ENCODE results near the gene CFAP52.
"Not testable (repeated sequence)": the region's sequence is repeated elsewhere in the genome, so short reads cannot be mapped to it uniquely, and the experiment has no call there.

CFAP52 gene

DNA sequence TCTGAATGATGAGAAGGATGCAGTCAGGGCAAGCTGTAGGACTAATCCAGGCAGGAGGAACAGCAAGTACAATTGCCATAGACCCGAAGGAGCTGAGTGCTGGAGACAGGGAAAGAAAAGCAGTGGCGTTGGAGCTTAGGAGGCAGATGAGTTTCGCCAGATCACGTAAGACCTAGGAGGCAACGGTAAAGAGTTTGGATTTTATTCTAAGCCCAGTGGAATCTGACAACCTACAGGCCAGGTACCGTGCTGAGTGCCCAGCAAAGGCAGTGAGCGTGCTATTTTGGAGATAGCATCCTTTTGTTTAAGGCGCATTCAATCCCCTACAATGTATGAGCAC lies 70.1 kb downstream of the CFAP52 start:
- no peak for DNase-seq (ENCODE audit: low read depth in 2 of 2)

DNA sequence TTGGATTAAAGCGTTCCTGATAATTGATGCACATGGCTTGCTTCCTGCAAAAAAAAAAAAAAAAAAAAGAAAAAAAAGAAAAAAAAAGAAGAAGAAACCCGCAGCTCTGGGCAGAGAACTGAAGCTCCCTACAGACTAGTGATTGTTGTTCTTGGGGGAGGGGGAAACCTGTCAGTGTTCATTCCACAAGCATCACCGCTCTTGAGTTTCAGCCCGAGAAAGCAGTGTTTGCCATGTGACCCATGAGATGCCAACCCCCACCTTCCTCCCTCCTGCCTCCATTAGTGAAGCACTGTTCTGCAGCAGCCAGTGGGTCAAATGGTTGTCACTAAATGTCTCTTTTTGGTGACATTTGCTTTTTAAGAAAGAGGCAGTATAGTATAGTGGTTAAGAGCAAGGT lies 70.6 kb downstream of the CFAP52 start:
- DNase-seq (ENCODE audit: low read depth in 2 of 2), result no peak

DNA sequence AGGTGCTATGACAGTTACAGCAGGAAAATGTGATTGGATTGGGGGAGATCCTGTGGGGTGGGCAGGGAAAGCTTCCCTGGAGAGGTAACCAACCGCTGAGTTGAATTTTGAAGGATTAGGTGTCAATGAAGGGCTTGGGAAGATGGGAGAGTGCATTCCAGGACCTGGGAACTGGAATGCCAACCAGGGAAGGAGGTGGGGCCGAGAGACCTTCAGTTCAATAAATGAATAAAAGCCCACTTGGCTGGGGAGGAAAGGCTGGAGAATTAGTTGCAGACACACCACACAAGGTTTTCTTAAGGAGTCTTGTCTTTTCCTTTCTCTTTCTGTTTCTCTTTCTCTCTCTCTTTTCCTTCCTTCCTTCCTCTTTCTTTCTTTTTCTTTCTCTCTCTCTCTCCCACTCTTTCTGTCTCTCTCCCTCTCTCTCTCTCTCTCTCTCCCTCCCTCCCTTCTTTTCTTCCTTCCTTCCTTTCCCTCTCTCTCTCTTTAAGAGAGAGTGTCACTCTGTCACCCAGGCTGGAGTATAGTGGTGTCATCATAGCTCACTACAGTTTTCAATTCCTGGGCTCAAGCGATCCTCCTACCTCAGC lies 72.2 kb downstream of the CFAP52 start:
- DNase-seq (ENCODE audit: low read depth in 2 of 2), result no peak

DNA sequence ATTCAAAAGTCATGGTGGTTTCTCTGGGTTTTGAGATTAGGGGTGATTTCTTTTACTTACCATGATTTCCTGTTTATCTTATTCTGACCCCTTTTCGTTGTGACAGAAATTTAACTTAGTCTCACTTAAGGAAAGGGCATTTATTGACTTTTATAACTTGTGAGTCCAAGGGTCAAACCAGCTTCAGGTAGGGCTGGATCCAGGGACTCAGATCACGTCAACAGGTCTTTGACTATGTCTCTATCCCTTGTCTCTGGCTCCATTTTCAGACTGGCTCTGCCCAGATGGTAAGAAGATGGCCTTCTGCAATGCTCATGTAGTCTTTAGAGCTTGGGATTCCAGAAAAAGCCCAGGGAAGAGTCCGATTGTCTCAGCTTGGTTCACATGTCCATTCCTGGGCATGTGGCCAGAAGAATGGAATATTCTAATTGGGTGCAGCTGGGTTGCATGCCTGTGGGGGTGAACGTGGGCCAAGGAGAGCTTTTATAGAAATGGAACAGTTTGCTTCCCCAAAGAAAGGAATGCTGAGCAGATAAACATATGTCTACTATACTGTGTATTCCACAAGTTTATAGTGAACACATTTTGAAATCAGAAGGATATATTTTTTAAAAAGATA lies 82.3 kb downstream of the CFAP52 start:
- DNase-seq (ENCODE audit: low read depth in 2 of 2), result no peak

DNA sequence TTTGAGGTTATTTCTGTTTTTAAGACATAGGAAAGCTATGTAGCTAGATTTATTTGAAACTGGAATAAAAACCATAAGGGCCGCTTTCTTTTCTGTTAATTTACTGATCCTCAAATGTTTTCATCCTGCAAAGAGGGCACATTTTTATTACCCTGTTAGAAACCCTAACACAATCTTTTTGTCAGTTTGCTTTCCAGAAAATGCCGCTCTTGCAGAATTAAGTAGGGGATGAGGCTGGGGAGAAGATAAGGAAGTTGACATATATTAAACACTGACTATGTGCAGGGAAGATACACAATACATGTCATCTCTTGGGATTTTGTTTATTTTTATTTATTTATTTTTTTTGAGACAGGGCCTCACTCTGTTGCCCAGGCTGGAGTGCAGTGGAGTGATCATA lies 84.6 kb downstream of the CFAP52 start:
- DNase-seq (ENCODE audit: low read depth in 2 of 2), result no peak

DNA sequence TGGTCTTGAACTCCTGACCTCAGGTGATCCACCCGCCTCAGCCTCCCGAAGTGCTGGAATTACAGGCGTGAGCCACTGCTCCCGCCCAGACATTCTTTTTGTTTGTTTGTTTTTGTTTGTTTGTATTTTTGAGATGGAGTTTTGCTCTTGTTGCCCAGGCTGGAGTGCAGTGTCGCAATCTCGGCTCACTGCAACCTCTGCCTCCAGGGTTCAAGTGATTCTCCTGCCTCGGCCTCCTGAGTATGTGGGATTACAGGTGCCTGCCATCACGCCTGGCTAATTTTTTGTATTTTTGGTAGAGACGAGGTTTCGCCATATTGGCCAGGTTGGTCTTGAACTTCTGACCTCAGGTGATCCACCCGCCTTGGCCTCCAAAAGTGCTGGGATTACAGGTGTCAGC lies 87.1 kb downstream of the CFAP52 start:
- DNase-seq (ENCODE audit: low read depth in 2 of 2), result not testable (repeated sequence)

DNA sequence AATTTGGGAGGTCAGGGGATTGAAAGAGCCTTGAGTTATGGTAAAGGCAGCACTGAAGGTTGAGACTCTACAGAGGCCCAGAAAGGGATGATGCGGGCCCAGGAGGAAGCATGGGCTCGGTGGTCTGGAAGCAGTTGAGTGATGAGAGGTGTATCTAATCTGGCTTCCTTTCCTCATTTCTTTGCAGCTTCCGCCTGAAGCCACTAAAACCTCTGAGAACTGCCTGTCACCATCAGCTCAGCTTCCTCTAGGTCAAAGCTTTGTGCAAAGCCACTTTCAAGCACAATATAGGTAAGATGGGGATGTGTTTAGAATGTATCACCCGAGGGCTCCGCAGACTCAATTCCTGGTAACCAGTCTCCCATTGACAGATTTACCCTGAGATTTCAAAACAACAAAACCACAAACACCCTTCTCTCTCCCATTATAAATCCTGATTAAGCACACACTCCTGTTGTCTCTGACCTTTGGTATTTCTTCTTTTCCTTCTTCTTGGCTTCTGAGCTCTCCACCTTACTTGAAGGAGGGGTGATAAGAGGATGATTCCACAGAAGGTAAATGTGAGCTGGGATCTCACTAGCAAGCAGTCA lies 90.1 kb downstream of the CFAP52 start:
- DNase-seq (ENCODE audit: low read depth in 2 of 2), result no peak

DNA sequence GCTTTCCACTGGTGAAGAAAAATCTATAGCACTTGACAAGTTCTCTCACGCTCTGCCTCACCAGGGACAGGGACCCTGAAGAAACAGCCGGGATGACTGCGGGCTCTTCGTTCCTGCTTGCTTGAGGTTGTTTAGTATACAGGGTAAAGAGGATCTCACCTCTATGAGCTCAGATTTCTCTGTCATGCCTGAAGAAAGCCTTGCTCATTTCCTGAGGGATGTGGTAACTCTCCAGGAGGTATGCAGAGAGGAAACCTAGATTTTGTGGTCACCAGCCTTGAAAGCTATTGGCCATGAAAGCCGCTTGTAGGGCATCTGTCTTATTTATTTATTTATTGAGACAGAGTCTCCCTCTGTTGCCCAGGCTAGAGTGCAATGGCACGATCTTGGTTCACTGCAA lies 92.1 kb downstream of the CFAP52 start:
- no peak for DNase-seq (ENCODE audit: low read depth in 2 of 2)

DNA sequence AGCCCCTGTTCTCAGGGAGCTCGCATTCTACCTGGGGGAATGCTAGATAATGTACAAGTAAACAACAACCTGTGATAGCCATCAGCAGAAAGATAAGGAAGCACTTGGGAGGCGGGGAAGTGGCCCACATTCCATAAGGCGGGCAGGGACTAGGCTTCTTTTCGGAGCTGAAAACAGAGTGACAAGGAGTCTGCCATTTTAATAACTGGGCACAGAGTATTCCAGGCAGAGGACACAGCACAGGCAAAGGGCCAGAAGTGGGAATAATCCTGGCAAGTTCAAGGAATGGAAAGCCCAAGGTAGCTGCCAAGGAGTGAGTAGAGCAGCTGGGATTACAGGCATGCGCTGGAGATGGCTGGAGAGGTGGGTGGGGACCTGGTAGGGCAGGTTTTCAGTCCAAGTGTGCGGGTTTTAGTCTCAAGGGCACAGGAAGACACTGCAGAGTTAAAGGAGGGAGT lies 93.1 kb downstream of the CFAP52 start:
- no peak for DNase-seq (ENCODE audit: low read depth in 2 of 2)

DNA sequence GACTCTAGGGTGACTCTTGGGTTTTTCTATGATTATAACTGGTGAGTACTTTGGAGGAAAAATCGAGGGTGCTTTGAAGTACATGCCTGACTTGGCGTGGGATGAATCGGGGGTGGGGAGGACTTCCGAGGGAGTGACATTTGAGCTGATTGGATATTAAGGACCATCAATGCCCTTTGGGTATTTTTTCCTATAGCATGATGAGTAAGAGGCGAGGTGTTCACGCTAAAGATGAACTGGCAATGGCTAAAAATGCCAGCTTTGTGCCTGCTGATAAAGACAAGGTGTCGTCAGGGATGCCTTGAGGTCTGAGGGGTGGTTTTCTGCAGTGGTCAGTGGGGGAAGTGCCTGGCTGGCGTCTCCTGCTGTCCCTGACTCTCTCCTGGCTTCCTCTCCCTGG lies 94.2 kb downstream of the CFAP52 start:
- DNase-seq (ENCODE audit: low read depth in 2 of 2), result no peak

DNA sequence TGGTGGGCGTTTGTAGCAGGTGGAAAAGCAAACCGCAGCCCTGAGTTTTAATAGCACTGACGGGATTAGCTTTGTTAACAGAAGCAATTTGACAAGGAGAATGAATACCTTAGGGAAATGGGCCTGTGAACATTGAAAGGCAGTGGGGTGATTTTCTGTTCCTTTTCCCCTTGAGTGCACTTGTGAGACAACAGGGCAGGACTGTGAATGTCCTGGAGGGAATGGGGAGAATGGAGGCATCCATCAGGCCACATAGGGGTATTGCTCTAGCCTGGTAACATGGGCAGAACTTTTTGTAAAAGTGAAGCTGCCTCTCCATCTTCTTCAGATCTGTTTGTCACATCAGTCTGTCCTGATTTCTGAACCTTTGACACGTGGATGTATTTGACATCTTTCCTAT lies 95.1 kb downstream of the CFAP52 start:
- DNase-seq (ENCODE audit: low read depth in 2 of 2), result no peak

DNA sequence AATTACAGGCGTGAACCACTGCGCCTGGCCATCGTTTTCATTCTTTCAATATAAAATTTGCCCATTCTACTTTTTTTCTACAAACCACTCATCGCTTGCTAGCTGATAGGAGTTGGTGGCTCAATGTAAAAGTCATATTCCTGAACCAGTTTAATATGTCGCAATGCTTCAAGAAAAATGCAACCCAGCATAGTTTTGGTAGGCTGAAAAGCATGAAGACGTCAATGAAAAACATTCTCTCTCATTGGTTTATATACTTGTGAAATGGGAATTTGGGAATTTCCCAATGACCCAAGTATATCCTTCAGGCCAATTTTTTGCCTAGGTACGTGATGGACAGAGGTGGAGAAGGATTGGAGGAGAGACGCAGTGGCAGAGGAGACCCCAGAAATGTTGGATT lies 95.8 kb downstream of the CFAP52 start:
- DNase-seq (ENCODE audit: low read depth in 2 of 2), result no peak

DNA sequence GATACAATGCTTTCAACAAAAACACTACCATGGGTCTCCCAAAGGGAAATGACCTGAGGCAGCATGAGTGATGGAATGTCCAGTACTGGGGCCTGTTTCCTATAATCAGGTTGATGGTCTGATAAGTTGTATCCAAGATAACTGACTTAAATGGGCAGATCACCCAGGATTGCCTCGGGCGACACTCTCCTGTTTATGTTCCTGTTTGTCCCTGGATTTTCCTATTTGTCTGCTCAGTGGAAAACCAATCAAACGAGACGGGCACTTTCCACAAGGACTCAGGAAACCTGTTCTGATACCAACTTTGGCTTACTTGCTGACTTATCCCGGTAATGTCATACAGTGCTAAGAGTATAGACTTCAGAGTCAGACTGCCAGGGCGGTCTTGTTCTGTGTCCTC lies 96.2 kb downstream of the CFAP52 start:
- DNase-seq (ENCODE audit: low read depth in 2 of 2), result no peak

DNA sequence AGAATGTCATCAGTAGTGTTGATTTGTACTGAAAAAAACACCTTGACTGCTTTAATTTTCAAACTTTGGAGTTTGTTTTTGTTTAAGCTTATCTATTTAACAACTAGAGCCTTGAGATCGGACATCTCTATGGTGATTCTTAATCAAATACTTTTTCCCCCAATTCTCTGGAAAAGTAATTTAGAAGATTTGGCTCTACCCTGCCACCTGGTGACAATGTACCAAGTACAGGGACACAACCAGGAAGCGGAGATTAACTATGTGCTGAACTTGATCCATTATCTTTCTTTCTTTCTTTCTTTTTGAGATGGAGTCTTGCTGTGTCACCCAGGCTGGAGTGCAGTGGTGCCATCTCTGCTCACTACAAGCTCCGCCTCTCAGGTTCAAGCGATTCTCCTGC lies 99.6 kb downstream of the CFAP52 start:
- DNase-seq (ENCODE audit: low read depth in 2 of 2), result no peak

DNA sequence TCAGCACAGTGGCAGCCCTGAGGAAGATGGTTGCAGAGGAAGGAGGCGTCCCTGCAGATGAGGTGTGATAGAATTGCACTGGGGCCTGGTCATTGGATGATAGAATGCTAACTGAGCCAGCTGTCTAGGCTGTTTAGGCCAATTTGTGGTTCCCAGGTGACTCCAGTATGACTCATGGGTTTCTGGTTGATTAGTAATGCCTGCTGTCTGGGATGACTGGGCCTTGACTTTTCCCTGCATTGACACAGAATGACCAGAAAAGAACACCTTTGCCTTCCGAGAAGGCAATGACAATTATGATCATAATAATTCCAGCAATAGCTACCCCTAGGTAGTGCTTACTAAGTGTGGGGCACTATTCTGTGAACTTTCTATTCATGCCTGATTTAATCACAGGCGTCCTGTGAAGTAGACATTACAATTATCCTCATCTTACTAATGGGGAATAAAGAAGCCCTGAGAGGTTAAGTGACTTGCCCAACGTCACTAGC lies 100.4 kb downstream of the CFAP52 start:
- DNase-seq (ENCODE audit: low read depth in 2 of 2), result no peak

DNA sequence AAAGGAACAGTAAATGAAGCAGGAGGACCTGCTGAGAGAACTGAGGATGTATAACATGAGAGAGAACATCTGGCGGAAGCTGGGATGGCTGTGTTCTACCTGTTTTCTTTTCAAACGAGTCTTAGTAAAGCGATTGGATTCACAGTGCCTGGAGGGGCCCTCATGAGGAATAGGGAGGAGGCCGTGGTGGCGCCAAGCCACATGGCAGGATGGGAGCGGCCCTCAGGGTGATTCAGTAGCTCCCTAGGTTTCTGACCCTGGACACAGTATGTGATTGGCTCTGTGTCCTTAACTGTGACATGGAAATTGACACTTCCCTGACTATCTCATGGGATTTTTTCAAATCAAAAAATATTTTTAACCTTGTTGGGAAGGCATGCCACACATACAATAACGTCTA lies 101.0 kb downstream of the CFAP52 start:
- no peak for DNase-seq (ENCODE audit: low read depth in 2 of 2)

DNA sequence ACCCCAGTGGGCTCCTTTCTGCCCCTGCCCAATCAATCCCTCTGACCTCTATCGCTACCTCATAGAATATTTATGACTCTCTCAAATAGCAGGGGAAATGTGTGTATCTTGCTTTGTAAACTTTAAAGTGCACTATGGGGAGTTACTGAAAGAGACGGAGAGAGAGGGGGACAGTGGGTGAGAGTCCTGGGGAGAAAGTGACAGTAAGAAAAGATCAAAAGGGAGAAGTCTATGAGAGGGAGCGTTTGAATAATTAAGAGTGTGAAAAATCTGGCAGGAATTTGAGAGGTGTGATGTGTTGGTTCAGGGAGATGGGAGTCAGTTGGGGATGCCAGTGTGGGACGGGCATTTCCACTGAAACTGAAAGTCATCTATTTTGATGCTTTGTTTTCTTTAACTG lies 101.5 kb downstream of the CFAP52 start:
- no peak for DNase-seq (ENCODE audit: low read depth in 2 of 2)

DNA sequence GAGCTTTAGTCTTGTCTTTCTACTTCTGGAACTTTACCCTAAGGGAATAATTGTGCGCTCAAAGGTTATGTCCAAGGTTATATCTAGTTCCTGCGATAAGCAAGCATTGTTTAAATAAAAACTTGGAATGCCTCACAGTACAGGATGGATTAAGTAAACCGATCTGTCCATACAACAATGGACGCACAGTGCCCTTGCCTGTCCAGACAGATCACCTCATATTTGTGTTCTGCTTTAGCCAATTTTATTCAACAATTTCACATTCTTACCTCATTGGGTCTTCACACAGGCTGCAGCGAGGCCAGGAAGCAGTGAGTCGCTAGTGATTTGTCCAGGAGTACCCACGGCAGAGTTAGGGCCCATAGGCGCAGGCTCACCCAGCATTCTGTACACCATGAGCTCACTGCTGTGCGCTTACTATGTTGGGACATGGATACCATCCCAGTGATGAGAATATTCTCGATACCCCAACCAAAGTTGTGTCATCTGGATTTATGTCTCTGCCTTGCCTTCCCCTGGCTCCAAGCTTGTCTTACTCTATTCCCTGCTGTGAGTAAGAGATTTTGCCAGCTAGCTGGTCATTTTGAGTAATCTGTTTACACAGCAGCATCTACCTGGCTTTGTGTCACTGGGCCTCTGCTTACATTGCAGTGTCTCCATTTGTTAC lies 108.6 kb downstream of the CFAP52 start:
- no peak for DNase-seq (ENCODE audit: low read depth in 2 of 2)

Measured in stimulated activated CD4-positive, alpha-beta T cell treated with anti-CD3 and anti-CD28 coated beads, Interleukin-1b, Interleukin-23, amount 100 ng/mL, for 4 hours (primary cell).